GM23248 (cell line): ENCODE results near the gene IFT27. TPM values are rescaled to one million over a fixed set of nuclear protein-coding genes. Genes with fewer than 3 reads are reported as not detected.

Experiments
- DNase-seq: peaks from one replicate; pipeline ENCODE4 v3.0.0-alpha.2; 2015
- H2AFZ ChIP-seq: fragments of 200-600 bp; sonication (generic); 2 replicates; pipeline ENCODE4 v1.6.1; 2016; ENCODE audit warnings: antibody characterized with exemption
- H3F3A ChIP-seq: fragments of 200-600 bp; sonication (generic); 2 replicates; pipeline ENCODE4 v1.6.1; 2016; ENCODE audit warnings: mild to moderate bottlenecking, antibody characterized with exemption, mixed run types; ENCODE audit not compliant: insufficient read depth
- H3K27ac ChIP-seq: fragments of 200-600 bp; sonication (generic); 2 replicates; pipeline ENCODE4 v1.5.1; 2016; ENCODE audit warnings: mild to moderate bottlenecking
- H3K27me3 ChIP-seq: fragments of 200-600 bp; sonication (generic); replicated peaks from 2 replicates; pipeline ENCODE4 v1.6.1; 2016; ENCODE audit warnings: mild to moderate bottlenecking; ENCODE audit not compliant: insufficient read depth
- H3K36me3 ChIP-seq: fragments of 200-600 bp; sonication (generic); 2 replicates; pipeline ENCODE4 v1.6.1; 2016; ENCODE audit warnings: low read depth, mild to moderate bottlenecking
- H3K4me1 ChIP-seq: fragments of 200-600 bp; sonication (generic); 2 replicates; pipeline ENCODE4 v1.6.1; 2016; ENCODE audit warnings: mild to moderate bottlenecking; ENCODE audit not compliant: insufficient read depth
- H3K4me2 ChIP-seq: fragments of 200-600 bp; sonication (generic); one replicate; pipeline ENCODE4 v1.6.1; 2016; ENCODE audit warnings: mild to moderate bottlenecking; ENCODE audit not compliant: unreplicated experiment
- H3K4me3 ChIP-seq: fragments of 200-600 bp; sonication (generic); 2 replicates; pipeline ENCODE4 v1.5.1; 2016; ENCODE audit warnings: mild to moderate bottlenecking
- H3K79me2 ChIP-seq: fragments of 200-600 bp; sonication (generic); 2 replicates; pipeline ENCODE4 v1.6.1; 2016; ENCODE audit warnings: mild to moderate bottlenecking; ENCODE audit not compliant: insufficient read depth
- H3K9ac ChIP-seq: fragments of 200-600 bp; sonication (generic); 2 replicates; pipeline ENCODE4 v1.6.1; 2016; ENCODE audit warnings: mild to moderate bottlenecking
- H3K9me2 ChIP-seq: fragments of 200-600 bp; sonication (generic); 2 replicates; pipeline ENCODE4 v1.6.1; 2016; ENCODE audit warnings: mixed run types, mild to moderate bottlenecking, moderate library complexity; ENCODE audit not compliant: insufficient read depth
- H3K9me3 ChIP-seq: fragments of 200-600 bp; sonication (generic); one replicate; pipeline ENCODE4 v1.6.1; 2017; ENCODE audit warnings: low read depth
- H4K20me1 ChIP-seq: fragments of 200-600 bp; sonication (generic); 2 replicates; pipeline ENCODE4 v1.6.0; 2016; ENCODE audit not compliant: insufficient read depth
- EZH2 ChIP-seq: fragments of 200-600 bp; sonication (generic); IDR thresholded peaks from 2 replicates; pipeline ENCODE4 v1.6.1; 2018; ENCODE audit warnings: antibody characterized with exemption, mild to moderate bottlenecking; ENCODE audit not compliant: insufficient read depth, poor library complexity, severe bottlenecking
- EZH2phosphoT487 ChIP-seq: fragments of 200-600 bp; sonication (generic); IDR thresholded peaks from 2 replicates; pipeline ENCODE4 v1.6.1; 2018; ENCODE audit warnings: antibody characterized with exemption, moderate library complexity, mild to moderate bottlenecking, low read depth; ENCODE audit not compliant: insufficient read depth
- WGBS, 2 experiments: methylation state at CpG; one replicate each; pipeline ENCODE4 v1.1.6; 2015 to 2017; ENCODE audit warnings: low lambda C conversion rate in 2 of 2, low coverage in 1 of 2; ENCODE audit errors: missing lambda C conversion rate in 2 of 2; 5-methylcytosine and 5-hydroxymethylcytosine counted together
- in situ Hi-C: fragments of 300-500 bp; cut with MboI; formaldehyde crosslinking; loops from 2 replicates; pipeline ENCODE4 v1.15.0; 2020
- polyA plus RNA-seq: library from polyadenylated mRNA; unstranded; fragments of >200 nt; fragmentation: Nextera tagmentation; extraction: Ambion mirVana; gene quantifications from 2 replicates; pipeline ENCODE4 v1.2.1, GENCODE V29; 2016
- total RNA-seq: library from RNA; depleted of rRNA; stranded (reverse); fragments of >200 nt; shearing (Covaris generic); gene quantifications from 2 replicates; pipeline ENCODE4 v1.2.3, GENCODE V29; 2014

Gene IFT27
- total and polyA plus RNA-seq, 2 experiments from 2014 or later = 10.1 to 28.8 TPM

DNA sequence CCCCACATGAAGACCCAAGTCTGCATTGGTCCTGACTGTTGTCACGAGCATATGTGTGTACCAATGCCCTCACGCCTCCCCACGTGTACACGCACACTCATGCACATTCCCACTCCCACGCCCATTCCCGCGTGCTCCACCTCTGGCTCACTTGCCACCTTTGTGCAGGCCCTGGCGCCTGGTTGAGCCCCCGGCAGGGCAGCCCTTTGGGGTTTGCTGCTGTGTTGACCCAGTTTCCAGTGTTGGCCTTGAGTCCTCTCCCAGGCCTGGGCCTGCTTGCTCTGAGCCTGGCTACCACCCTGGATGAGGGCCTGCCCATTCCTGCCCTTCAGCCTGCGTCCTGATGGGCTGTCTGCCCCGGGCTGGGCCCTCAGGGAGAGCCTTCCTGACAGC, 22.8 kb upstream of the IFT27 start:
- Histone ChIP-seq H3F3A (no peaks in the 10 kb centered on the region), H3K79me2 (no peaks in the 10 kb centered on the region), H3K36me3 (no peaks in the 10 kb centered on the region), H3K27me3 (peaks cover 37% of the 10 kb centered on the region), H3K4me3 (no peak overlapping the region), H3K9me2 (no peaks in the 10 kb centered on the region), H3K27ac (no peak overlapping the region), H3K4me2 (no peak overlapping the region), H3K4me1 (no peaks in the 10 kb centered on the region), H2AFZ (no peak overlapping the region), H3K9ac (no peak overlapping the region), H4K20me1 (no peaks in the 10 kb centered on the region), H3K9me3 (no peaks in the 10 kb centered on the region)
- DNase-seq = no peak
- TF ChIP-seq EZH2 (no peak), EZH2phosphoT487 (no peak)
- in situ Hi-C loops = no loop called here
- WGBS, 2 experiments = 48 to 51% methylated on average over 11 of the region's 11 CpGs

GRCh38 chr22:36797911-36798673, 22.2 kb upstream of the IFT27 start:
- no peaks in the 10 kb centered on the region for H3K4me1 ChIP-seq
- no peaks in the 10 kb centered on the region for H3K36me3 ChIP-seq
- no peak overlapping the region for H3K4me2 ChIP-seq
- H3K79me2 ChIP-seq = no peaks in the 10 kb centered on the region
- TF ChIP-seq EZH2phosphoT487 (no peak), EZH2 (no peak)
- peaks cover 42% of the 10 kb centered on the region for H3K27me3 ChIP-seq
- no peaks in the 10 kb centered on the region for H4K20me1 ChIP-seq
- H3F3A ChIP-seq = no peaks in the 10 kb centered on the region
- H2AFZ ChIP-seq = no peak overlapping the region
- in situ Hi-C loops = no loop called here
- no peak overlapping the region for H3K27ac ChIP-seq
- H3K4me3 ChIP-seq = no peak overlapping the region
- no peak for DNase-seq
- no peaks in the 10 kb centered on the region for H3K9me3 ChIP-seq
- no peak overlapping the region for H3K9ac ChIP-seq
- no peaks in the 10 kb centered on the region for H3K9me2 ChIP-seq
- 54 to 63% methylated on average over 9 to 12 of the region's 12 CpGs for whole genome bisulfite sequencing, 2 experiments

- Histone ChIP-seq H4K20me1 (no peaks in the 10 kb centered on the region), H3K9ac (no peak overlapping the region), H3K27me3 (peaks cover 47% of the 10 kb centered on the region), H2AFZ (no peak overlapping the region), H3K27ac (no peak overlapping the region), H3K4me1 (no peaks in the 10 kb centered on the region), H3K9me2 (no peaks in the 10 kb centered on the region), H3K4me2 (no peak overlapping the region), H3K79me2 (no peaks in the 10 kb centered on the region), H3F3A (no peaks in the 10 kb centered on the region), H3K4me3 (no peak overlapping the region), H3K9me3 (no peaks in the 10 kb centered on the region), H3K36me3 (no peaks in the 10 kb centered on the region)
- in situ Hi-C loops = no loop called here
- 17 to 26% methylated on average over 9 of the region's 9 CpGs for WGBS, 2 experiments
- no peak for DNase-seq
- TF ChIP-seq EZH2phosphoT487 (no peak), EZH2 (no peak)
Measured at GRCh38 chr22:36797374-36797773, 21.5 kb upstream of the IFT27 start.

GRCh38 chr22:36796552-36797175, 20.7 kb upstream of the IFT27 start:
- Histone ChIP-seq H3K27me3 (peaks cover 46% of the 10 kb centered on the region), H3K79me2 (no peaks in the 10 kb centered on the region), H3K27ac (no peak overlapping the region), H3K9me3 (no peaks in the 10 kb centered on the region), H3K4me3 (no peak overlapping the region), H2AFZ (no peak overlapping the region), H3F3A (no peaks in the 10 kb centered on the region), H3K9me2 (no peaks in the 10 kb centered on the region), H3K4me2 (no peak overlapping the region), H4K20me1 (no peaks in the 10 kb centered on the region), H3K9ac (no peak overlapping the region), H3K4me1 (no peaks in the 10 kb centered on the region), H3K36me3 (no peaks in the 10 kb centered on the region)
- DNase-seq = no peak
- WGBS, 2 experiments = 41 to 44% methylated on average over 7 of the region's 7 CpGs
- in situ Hi-C loops = no loop called here
- no peak for TF ChIP-seq EZH2phosphoT487
- no peak for TF ChIP-seq EZH2
